ENCODE results near the gene STUM.

Gene STUM

DNA sequence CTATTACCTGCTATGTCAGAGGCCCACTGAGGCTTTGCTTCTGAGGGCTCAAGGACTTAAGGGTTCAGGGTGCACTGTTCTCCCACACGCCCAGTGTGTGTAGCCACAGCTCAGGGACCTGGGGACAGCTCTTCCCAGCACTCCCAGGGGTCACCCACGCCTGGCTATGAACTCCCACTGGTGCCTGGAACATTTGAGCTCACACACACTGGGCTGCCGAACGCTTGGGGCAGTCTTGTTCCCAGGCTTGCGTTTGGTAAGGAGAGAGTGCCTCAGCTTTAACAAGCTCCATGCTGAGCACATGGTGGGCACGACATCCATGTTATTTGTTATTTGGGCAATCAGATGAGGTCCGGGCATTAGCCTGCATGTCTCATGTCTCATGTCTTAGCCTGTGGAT, 37.6 kb downstream of the STUM start:
- Histone ChIP-seq H3K4me3 (ENCODE audit: insufficient read depth, low read length, poor library complexity, severe bottlenecking) (no peak overlapping the region), H3K9me3 (ENCODE audit: insufficient read depth, low read length) (no peaks in the 10 kb centered on the region), H3K36me3 (ENCODE audit: low read length) (no peaks in the 10 kb centered on the region), H3K9me2 (replicated peaks; ENCODE audit: insufficient read depth, low read length) (no peaks in the 10 kb centered on the region), H3K27ac (ENCODE audit: low read depth, low read length) (no peak overlapping the region), H3K4me2 (ENCODE audit: low read depth, low read length, poor library complexity, severe bottlenecking) (no peak overlapping the region), H2AFZ (ENCODE audit: low read depth, low read length, severe bottlenecking) (no peak overlapping the region), H3K79me2 (ENCODE audit: insufficient read depth, low read length) (no peaks in the 10 kb centered on the region), H3K9ac (ENCODE audit: low read length) (no peak overlapping the region), H3K27me3 (ENCODE audit: low read length) (no peaks in the 10 kb centered on the region), H4K20me1 (ENCODE audit: low read depth, low read length) (no peaks in the 10 kb centered on the region), H3F3A (ENCODE audit: insufficient read depth) (no peaks in the 10 kb centered on the region)
- TF ChIP-seq, protein P1, sequence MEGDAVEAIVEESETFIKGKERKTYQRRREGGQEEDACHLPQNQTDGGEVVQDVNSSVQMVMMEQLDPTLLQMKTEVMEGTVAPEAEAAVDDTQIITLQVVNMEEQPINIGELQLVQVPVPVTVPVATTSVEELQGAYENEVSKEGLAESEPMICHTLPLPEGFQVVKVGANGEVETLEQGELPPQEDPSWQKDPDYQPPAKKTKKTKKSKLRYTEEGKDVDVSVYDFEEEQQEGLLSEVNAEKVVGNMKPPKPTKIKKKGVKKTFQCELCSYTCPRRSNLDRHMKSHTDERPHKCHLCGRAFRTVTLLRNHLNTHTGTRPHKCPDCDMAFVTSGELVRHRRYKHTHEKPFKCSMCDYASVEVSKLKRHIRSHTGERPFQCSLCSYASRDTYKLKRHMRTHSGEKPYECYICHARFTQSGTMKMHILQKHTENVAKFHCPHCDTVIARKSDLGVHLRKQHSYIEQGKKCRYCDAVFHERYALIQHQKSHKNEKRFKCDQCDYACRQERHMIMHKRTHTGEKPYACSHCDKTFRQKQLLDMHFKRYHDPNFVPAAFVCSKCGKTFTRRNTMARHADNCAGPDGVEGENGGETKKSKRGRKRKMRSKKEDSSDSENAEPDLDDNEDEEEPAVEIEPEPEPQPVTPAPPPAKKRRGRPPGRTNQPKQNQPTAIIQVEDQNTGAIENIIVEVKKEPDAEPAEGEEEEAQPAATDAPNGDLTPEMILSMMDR (IDR thresholded peaks at IDR 0.05; ENCODE audit: insufficient read depth, low read length, poor library complexity, severe bottlenecking) = no peak
- TF ChIP-seq EZH2phosphoT487 (conservative IDR thresholded peaks at IDR 0.05; ENCODE audit: low read length) = no peak

DNA sequence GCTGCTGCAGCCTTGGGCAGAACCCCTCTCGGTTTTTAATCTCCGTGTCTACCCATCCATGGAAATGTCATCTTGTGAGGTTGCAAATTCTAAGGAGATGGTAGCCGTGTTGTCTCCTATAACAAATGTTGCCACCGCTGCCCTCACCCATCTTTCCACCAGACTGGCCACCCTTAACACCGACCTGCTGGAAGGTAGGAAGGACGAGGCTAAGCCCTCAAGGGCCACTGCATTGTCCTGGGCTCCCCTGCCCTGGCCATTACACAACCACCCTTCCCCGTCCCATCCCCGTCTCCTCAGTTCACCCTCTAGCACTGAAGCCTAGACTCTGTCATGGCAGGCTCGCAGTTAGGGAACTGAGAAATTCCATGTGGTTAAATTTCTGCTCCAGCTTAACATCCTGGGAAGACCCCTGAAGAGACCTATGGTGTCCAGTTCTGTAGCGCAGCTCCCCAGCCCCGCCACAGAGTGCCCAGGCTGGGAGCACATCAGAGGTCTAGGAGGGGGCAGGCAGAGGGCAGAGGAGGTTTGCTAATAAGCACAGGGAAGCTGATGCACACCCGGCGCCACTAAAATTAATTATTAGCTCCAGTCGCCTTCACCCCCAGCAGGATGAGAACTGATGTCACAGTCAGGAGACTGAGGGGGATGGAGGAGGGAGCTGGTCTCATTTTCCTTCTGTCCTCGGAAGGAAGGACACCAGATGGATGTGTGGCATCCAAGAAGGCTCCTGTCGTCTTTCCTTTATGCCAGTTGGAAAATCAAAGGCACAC, 38.3 kb downstream of the STUM start:
- Histone ChIP-seq H4K20me1 (ENCODE audit: low read depth, low read length) (no peaks in the 10 kb centered on the region), H2AFZ (ENCODE audit: low read depth, low read length, severe bottlenecking) (no peak overlapping the region), H3K4me2 (ENCODE audit: low read depth, low read length, poor library complexity, severe bottlenecking) (no peak overlapping the region), H3K9me2 (replicated peaks; ENCODE audit: insufficient read depth, low read length) (no peaks in the 10 kb centered on the region), H3K27me3 (ENCODE audit: low read length) (no peaks in the 10 kb centered on the region), H3K9me3 (ENCODE audit: insufficient read depth, low read length) (no peaks in the 10 kb centered on the region), H3K27ac (ENCODE audit: low read depth, low read length) (no peak overlapping the region), H3K79me2 (ENCODE audit: insufficient read depth, low read length) (no peaks in the 10 kb centered on the region), H3K9ac (ENCODE audit: low read length) (no peak overlapping the region), H3K36me3 (ENCODE audit: low read length) (no peaks in the 10 kb centered on the region), H3F3A (ENCODE audit: insufficient read depth) (no peaks in the 10 kb centered on the region), H3K4me3 (ENCODE audit: insufficient read depth, low read length, poor library complexity, severe bottlenecking) (no peak overlapping the region)
- TF ChIP-seq, protein P1 (IDR thresholded peaks at IDR 0.05; ENCODE audit: insufficient read depth, low read length, poor library complexity, severe bottlenecking) = no peak
- TF ChIP-seq EZH2phosphoT487 (conservative IDR thresholded peaks at IDR 0.05; ENCODE audit: low read length) = no peak

DNA sequence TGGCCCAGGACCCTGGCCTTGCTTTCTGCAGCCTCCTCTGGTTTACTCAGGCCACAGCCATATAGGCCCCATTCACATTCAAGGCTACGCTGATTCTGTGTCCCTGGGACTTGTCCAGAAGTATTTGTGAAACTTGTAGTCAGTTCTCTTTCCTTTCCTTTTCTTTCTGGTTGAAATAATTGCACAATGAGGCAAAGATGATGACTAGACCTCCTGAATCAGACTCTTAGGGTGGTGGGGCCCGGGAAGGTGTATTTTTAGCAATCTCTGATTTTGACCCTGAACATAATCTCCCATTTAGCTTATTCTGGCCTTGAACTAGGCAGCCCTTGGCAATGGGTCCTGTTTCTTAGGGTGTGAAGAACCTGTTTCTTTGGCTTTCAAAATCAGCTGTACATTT, 39.9 kb downstream of the STUM start:
- H4K20me1 ChIP-seq (ENCODE audit: low read depth, low read length) = no peaks in the 10 kb centered on the region
- H3K27me3 ChIP-seq (ENCODE audit: low read length) = no peaks in the 10 kb centered on the region
- TF ChIP-seq, protein P1 (IDR thresholded peaks at IDR 0.05; ENCODE audit: insufficient read depth, low read length, poor library complexity, severe bottlenecking) = no peak
- TF ChIP-seq EZH2phosphoT487 (conservative IDR thresholded peaks at IDR 0.05; ENCODE audit: low read length) = no peak
- H3K36me3 ChIP-seq (ENCODE audit: low read length) = no peaks in the 10 kb centered on the region
- no peak overlapping the region for H3K4me2 ChIP-seq (ENCODE audit: low read depth, low read length, poor library complexity, severe bottlenecking)
- H3F3A ChIP-seq (ENCODE audit: insufficient read depth) = no peaks in the 10 kb centered on the region
- H2AFZ ChIP-seq (ENCODE audit: low read depth, low read length, severe bottlenecking) = no peak overlapping the region
- H3K27ac ChIP-seq (ENCODE audit: low read depth, low read length) = no peak overlapping the region
- no peaks in the 10 kb centered on the region for H3K9me2 ChIP-seq (replicated peaks; ENCODE audit: insufficient read depth, low read length)
- H3K79me2 ChIP-seq (ENCODE audit: insufficient read depth, low read length) = no peaks in the 10 kb centered on the region
- H3K9ac ChIP-seq (ENCODE audit: low read length) = no peak overlapping the region
- H3K4me3 ChIP-seq (ENCODE audit: insufficient read depth, low read length, poor library complexity, severe bottlenecking) = no peak overlapping the region
- H3K9me3 ChIP-seq (ENCODE audit: insufficient read depth, low read length) = no peaks in the 10 kb centered on the region

Measured in SU-DHL-6 (cell line).